GM19328 (cell line): ENCODE measurements around the gene ZNF664.
"Not testable (repeated sequence)": the region's sequence is repeated elsewhere in the genome, so short reads cannot be mapped to it uniquely, and the experiment has no call there.

Source experiments
- ATAC-seq: cut with Tn5 transposase; IDR thresholded peaks from one replicate; pipeline ENCODE4 v1.9.1; 2021; ENCODE audit warnings: mild to moderate bottlenecking, moderate library complexity; ENCODE audit not compliant: unreplicated experiment

The ZNF664 gene

DNA sequence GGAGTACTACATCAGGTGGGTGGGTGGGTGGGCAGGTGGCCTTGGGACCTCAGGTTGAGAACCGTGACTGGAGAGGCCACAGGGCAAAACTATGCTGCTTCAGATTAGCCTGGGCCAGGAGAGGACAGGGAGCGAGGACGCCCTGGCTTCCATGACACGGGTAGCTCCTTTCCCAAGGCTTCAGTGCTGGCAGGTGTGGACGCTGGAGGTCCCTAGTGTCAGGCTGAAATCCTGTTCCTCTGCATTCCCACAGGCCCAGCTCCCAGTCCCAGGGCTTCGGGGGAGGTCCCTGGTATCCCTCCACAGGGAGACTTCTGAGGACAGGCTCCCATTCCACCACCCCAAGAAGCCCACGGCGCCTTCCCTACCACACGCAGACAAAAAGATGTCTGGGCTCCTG is 32.0 kb upstream of the ZNF664 start:
- no peak for ATAC-seq

DNA sequence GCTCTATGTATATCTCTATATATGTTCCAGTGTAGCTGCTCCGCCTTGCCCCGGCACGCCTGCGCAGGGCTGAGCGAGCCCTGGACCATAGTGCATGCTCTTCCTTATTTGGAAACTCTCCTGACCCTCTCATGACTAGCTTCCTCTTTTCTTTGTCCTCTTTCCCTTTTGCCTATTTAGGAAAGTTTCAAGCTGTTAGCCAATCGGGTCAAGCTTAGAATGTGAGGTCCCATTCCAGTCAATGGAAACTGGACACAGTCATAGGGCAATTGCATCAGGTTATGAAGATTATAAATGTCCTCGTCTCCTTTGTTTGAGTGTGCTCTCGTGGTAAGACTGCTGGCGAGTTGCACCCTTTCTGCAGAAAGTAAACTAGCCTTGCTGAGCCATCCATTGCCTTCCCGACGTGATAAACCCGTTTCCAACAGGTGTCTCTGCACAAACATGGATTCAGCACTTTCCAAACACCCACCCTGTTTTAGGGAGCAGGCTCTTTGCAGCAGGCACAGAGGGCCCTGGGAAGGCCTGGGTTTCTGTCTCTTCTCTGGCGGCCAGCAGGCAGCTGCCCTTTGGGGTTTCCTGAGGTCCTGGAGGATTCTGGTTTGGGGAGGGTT is 31.3 kb upstream of the ZNF664 start:
- no peak for ATAC-seq

DNA sequence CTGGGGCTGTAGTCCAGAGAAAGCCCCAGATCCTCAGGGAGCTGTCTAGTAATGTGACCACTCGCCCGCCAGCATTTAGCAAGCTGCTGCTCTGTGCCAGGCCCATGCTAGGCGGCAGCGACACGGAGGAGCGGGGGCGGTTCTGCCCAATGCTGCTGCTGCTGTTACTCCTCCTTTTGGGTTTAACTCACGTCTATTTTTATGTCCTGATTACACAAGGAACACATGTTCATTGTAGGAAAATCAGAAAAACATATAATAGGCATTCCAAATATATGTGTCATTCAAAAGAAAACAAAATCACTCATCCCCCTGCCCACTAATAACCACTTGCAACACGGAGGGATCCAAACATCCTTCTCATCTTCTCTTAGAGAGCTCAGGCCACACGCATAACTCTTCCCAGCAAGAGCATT is 30.8 kb upstream of the ZNF664 start:
- no peak for ATAC-seq

GRCh38 chr12:123942911-123943648 is 29.9 kb upstream of the ZNF664 start:
- no peak for ATAC-seq

GRCh38 chr12:123943816-123944215 is 29.2 kb upstream of the ZNF664 start:
- ATAC-seq = no peak

DNA sequence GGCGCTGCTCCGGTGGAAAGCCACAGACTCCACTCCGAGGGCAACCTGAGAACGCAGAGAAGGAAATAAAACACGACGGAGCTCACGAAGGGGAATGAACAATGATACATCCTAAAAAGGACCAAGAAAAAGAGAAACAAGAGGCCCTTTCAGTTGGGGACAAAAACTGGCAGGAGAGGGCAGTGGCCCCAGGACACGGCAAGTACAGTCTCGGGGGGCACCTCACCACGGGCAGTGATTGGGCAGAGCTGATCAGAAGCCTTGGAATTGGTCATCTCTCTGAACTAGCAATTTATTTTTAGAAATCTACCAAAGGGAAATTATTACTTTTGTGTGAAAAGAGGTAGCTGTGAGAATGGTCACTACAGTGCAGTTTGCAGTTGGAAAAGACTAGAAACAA is 28.3 kb upstream of the ZNF664 start:
- ATAC-seq = no peak

GRCh38 chr12:123945287-123946151 is 27.5 kb upstream of the ZNF664 start:
- no peak for ATAC-seq

- ATAC-seq = no peak
Measured at GRCh38 chr12:123946152-123946515, 26.9 kb upstream of the ZNF664 start.

DNA sequence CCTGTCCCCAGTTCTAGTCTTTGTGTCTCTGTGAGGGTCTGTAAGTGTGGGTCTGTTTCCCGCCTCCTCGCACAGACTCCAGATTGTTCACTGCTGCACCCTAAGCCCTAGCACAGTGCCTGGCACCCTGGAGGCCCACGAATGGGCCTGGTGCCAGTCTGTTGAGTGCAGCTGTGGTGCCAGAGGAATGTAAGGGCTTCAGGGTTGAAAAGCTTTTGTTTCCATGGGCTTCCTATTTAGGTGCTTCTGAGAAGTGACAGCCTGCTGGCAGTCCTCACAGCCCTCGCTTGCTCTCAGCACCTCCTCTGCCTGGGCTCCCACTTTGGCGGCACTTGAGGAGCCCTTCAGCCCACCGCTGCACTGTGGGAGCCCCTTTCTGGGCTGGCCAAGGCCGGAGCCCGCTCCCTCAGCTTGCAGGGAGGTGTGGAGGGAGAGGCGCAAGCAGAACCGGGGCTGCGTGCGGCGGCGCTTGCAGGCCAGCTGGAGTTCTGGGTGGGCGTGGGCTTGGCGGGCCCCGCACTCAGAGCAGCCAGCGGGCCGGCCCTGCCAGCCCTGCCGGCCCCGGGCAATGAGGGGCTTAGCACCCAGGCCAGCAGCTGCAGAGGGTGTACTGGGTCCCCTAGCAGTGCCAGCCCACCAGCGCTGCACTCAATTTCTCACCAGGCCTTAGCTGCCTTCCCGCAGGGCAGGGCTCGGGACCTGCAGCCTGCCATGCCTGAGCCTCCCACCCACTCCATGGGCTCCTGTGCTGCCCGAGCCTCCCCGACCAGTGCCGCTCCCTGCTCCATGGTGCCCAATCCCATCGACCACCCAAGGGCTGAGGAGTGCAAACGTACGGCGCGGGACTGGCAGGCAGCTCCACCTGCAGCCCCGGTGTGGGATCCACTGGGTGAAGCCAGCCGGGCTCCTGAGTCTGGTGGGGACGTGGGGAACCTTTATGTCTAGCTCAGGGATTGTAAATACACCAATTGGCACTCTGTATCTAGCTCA is 26.2 kb upstream of the ZNF664 start:
- not testable (repeated sequence) for ATAC-seq

DNA sequence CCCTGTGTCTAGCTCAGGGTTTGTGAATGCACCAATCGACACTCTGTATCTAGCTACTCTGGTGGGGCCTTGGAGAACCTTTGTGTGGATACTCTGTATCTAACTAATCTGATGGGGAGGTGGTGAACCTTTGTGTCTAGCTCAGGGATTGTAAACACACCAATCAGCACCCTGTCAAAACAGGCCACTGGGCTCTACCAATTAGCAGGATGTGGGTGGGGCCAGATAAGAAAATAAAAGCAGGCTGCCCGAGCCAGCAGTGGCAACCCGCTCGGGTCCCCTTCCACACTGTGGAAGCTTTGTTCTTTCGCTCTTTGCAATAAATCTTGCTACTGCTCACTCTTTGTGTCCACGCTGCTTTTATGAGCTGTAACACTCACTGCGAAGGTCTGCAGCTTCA is 25.5 kb upstream of the ZNF664 start:
- ATAC-seq = not testable (repeated sequence)

- ATAC-seq = no peak
Measured at GRCh38 chr12:123948401-123948795, 24.6 kb upstream of the ZNF664 start.

- no peak for ATAC-seq
Measured at GRCh38 chr12:123948796-123949769, 23.9 kb upstream of the ZNF664 start.

DNA sequence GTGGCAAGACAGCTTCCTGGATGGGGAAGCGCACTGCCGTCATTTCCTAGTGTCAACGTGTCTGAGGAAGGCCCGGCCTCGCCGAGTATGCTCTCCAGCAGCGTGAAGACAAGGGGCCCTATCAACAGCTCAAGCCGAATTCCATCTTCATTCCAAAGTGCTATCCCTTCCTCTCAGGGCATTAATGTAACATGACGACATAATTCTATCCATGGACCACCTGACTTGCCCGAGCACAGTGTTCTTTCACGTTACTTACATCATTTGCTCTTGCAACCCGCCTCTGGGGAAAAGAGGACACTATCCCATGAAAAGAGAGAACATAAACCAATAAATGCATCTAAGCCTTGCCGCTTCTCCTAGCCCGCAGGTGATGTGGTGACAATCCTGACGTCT is 23.2 kb upstream of the ZNF664 start:
- no peak for ATAC-seq

- no peak for ATAC-seq
Measured at GRCh38 chr12:123950476-123951349, 22.3 kb upstream of the ZNF664 start.

DNA sequence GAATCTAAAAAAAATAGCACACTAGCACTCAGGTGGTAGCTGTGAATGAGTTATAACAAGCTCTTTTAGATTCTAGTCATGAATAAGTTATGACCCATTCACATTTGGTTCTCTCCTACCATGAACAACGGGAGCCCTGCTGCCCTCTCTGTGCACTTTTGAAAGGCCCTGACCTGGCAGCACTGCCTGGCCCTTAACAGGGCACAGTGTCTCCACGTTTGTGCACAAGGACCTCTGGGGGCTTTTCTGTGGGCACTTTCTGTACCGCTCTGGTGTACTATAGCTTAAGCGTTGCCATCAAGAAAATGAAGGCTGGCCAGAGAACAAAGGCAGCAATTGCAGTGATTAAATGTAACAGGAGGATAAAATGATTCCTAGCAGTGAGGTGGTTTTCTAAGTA is 21.5 kb upstream of the ZNF664 start:
- ATAC-seq = no peak

DNA sequence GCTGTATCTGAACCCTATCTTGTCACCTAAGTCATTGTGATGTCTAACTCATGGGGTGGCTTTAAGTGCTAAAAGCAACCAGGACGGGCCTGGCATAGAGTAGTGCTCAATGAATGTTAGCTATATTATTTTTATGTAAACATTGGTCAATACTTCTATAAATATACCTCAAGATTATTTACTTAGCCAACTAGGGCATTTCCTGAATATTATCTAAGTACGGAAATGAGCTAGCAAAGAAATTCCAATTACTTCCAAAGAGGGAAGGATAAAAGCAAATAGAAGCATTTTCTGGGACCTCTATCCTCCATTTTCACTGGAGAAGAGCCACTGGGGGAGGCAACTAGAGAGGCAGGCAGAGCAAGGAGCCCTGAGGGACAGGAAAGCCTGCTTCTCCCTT is 21.0 kb upstream of the ZNF664 start:
- ATAC-seq = no peak

DNA sequence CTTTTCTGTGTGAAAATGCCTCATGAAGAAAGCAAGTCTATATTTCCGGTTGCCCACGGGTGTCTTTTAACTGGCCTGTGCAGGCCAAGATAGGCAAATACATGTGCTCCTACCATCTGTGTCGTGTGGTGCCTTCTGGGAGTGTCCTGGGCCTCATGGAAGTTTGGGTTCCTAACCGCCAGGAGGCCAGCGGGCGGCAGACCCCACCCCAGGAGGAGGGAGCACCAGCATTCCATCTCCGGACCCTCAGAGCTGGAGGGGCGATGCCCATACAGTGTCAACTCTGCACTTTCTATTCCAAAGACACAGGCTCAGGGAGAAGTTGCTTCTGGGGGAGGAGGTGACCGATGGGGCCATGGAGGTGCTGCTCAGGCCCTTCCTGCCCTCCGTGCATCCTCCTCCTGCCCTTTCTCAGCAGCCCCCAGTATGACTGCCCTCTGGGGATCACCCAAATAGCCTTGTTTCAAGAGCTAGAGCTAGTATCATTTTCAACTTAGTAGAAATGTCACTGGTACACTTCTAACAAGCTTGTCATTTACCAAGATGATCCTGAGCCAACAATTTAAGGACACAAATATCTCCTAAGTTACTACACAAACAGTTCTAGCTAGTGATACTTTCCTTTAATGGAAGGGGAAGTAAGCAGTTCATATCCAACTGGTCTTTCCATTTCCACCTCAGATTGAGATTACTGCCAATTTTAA is 18.2 kb upstream of the ZNF664 start:
- ATAC-seq = no peak

DNA sequence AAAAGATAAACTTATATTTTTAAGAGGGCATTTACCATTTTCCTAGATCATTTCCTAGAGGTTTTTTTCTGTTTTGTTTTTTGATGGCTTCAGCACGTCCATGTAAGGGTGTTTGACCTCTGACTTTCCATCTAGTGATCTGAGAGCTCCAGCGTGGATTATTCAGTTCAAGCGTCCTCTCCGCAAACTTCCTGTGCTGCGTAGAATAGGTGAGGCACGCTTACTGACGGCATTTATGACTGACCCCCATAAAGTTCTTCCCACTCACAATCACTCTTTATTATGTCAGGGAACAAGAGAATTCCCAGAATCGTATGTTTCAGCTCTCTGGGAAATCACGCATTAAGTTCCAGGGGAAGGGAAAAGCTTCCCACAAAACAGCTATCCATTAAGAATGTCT is 16.8 kb upstream of the ZNF664 start:
- ATAC-seq = no peak
